Measurements from ENCODE around the gene SESN1. TPM values are rescaled to one million over a fixed set of nuclear protein-coding genes. Genes with fewer than 3 reads are reported as not detected.
A peak's percentile ranks its signal among the peaks of the same experiment; 100 is the strongest.
"Not testable (repeated sequence)": the region's sequence is repeated elsewhere in the genome, so short reads cannot be mapped to it uniquely, and the experiment has no call there.

The SESN1 gene
- total RNA-seq, 6 donors from 2014 or later, result 26.4 to 71.2 (median 31.3) TPM

GRCh38 chr6:109088995-109089394 is 5.7 kb downstream of the SESN1 start:
- 84 to 86% methylated on average over 1 of the region's 1 CpG for WGBS, 2 donors
- no peak for TF ChIP-seq EP300 (IDR thresholded peaks at IDR 0.05)
- no peak for TF ChIP-seq POLR2A (IDR thresholded peaks at IDR 0.05)
- TF ChIP-seq CTCF (IDR thresholded peaks at IDR 0.05), result no peak
- TF ChIP-seq POLR2AphosphoS5 (IDR thresholded peaks at IDR 0.05), result no peak
- Histone ChIP-seq H3K27me3 (no peaks in the 10 kb centered on the region), H3K9me3 (no peaks in the 10 kb centered on the region), H3K4me1 (peaks cover 12 to 26% (median 20%) of the 10 kb centered on the region in 4 donors), H3K4me3 (no peak overlapping the region), H3K27ac (no peak overlapping the region), H3K36me3 (no peaks in the 10 kb centered on the region)
- DNase-seq (no peak), ATAC-seq (ENCODE audit: low FRiP score in 2 of 2) (no peak)

GRCh38 chr6:109087661-109088264 is 6.9 kb downstream of the SESN1 start:
- Histone ChIP-seq H3K36me3 (no peaks in the 10 kb centered on the region), H3K4me3 (no peak overlapping the region), H3K27ac (no peak overlapping the region), H3K27me3 (no peaks in the 10 kb centered on the region), H3K4me1 (peaks cover 12 to 20% (median 18%) of the 10 kb centered on the region in 4 donors), H3K9me3 (no peaks in the 10 kb centered on the region)
- DNase-seq (no peak), ATAC-seq (ENCODE audit: low FRiP score in 2 of 2) (no peak)
- TF ChIP-seq EP300 (IDR thresholded peaks at IDR 0.05) (no peak), POLR2AphosphoS5 (IDR thresholded peaks at IDR 0.05) (no peak), POLR2A (IDR thresholded peaks at IDR 0.05) (no peak), CTCF (IDR thresholded peaks at IDR 0.05) (no peak)
- 72 to 81% methylated on average over 5 of the region's 5 CpGs for WGBS, 2 donors

- H3K27me3 ChIP-seq; ATAC-seq (ENCODE audit: low FRiP score in 2 of 2); H3K27ac ChIP-seq; H3K9me3 ChIP-seq; H3K36me3 ChIP-seq; DNase-seq; H3K4me1 ChIP-seq; H3K4me3 ChIP-seq: not testable (repeated sequence)
- WGBS, 2 donors, result 94 to 97% methylated on average over 8 of the region's 8 CpGs
Measured at GRCh38 chr6:109084146-109084545, 10.5 kb downstream of the SESN1 start.

GRCh38 chr6:109083657-109084056 is 11.0 kb downstream of the SESN1 start:
- TF ChIP-seq POLR2AphosphoS5 (IDR thresholded peaks at IDR 0.05) (no peak), POLR2A (IDR thresholded peaks at IDR 0.05) (no peak), CTCF (IDR thresholded peaks at IDR 0.05) (no peak), EP300 (IDR thresholded peaks at IDR 0.05) (no peak)
- no peak for DNase-seq
- no peak for ATAC-seq (ENCODE audit: low FRiP score in 2 of 2)
- Histone ChIP-seq H3K36me3 (no peaks in the 10 kb centered on the region), H3K4me3 (no peak overlapping the region), H3K27ac (no peak overlapping the region), H3K27me3 (no peaks in the 10 kb centered on the region), H3K9me3 (no peaks in the 10 kb centered on the region), H3K4me1 (peaks cover 0 to 7% (median 4%) of the 10 kb centered on the region in 4 donors)
- WGBS, 2 donors, result 81 to 83% methylated on average over 1 of the region's 1 CpG

- TF ChIP-seq CTCF (IDR thresholded peaks at IDR 0.05), result peak in 2 of 6 experiments; percentile 13 to 21
- TF ChIP-seq POLR2AphosphoS5 (IDR thresholded peaks at IDR 0.05), result no peak
- H3K27ac ChIP-seq, result no peak overlapping the region
- no peaks in the 10 kb centered on the region for H3K36me3 ChIP-seq
- no peaks in the 10 kb centered on the region for H3K9me3 ChIP-seq
- peak in 1 of 2 donors; percentile 72 for ATAC-seq (ENCODE audit: low FRiP score in 2 of 2)
- no peak overlapping the region for H3K4me3 ChIP-seq
- peaks cover 0 to 7% (median 4%) of the 10 kb centered on the region in 4 donors for H3K4me1 ChIP-seq
- WGBS, 2 donors, result 83% methylated on average over 1 of the region's 1 CpG; no CpG with 5 or more reads in 1 of the 2 donors
- H3K27me3 ChIP-seq, result no peaks in the 10 kb centered on the region
- no peak for DNase-seq
Measured at GRCh38 chr6:109082188-109082577, 12.5 kb downstream of the SESN1 start.

Measured in upper lobe of left lung (tissue), 6 donors.